CD14-positive monocyte (primary cell): Measurements from ENCODE around the gene IZUMO4. TPM values are rescaled to one million over a fixed set of nuclear protein-coding genes. Genes with fewer than 3 reads are reported as not detected.

Experiments used
- DNase-seq, 3 donors: peaks; one replicate each; pipeline ENCODE4 v3.0.0-alpha.2; 2011 to 2022
- H2AFZ ChIP-seq: 2 replicates; pipeline ENCODE4 v1.6.0; 2012; ENCODE audit warnings: mild to moderate bottlenecking, low read depth, low read length, inconsistent platforms; ENCODE audit not compliant: insufficient read depth, poor library complexity, severe bottlenecking
- H3K27ac ChIP-seq, 2 donors: 1 replicate in 1 of 2; 2 replicates in 1 of 2; pipeline ENCODE4 v1.5.1; 2012 to 2013; ENCODE audit warnings: low read length in 2 of 2, control low read depth in 1 of 2, inconsistent platforms in 1 of 2, low read depth in 1 of 2, mild to moderate bottlenecking in 1 of 2
- H3K27me3 ChIP-seq, 2 donors: one replicate each; pipeline versions ENCODE4 v1.6.0 to v1.6.1; 2011 to 2013; ENCODE audit warnings: low read length in 2 of 2; ENCODE audit not compliant: control insufficient read depth in 2 of 2, insufficient read depth in 2 of 2
- H3K36me3 ChIP-seq, 2 donors: replicated peaks in 1 of 2; 1 replicate in 1 of 2; 2 replicates in 1 of 2; pipeline versions ENCODE4 v1.5.1 to v1.6.1; 2012 to 2013; ENCODE audit warnings: low read length in 2 of 2, control low read depth in 1 of 2, inconsistent platforms in 1 of 2, mild to moderate bottlenecking in 1 of 2; ENCODE audit not compliant: insufficient read depth in 2 of 2, control insufficient read depth in 1 of 2
- H3K4me1 ChIP-seq, 2 donors: 1 replicate in 1 of 2; 2 replicates in 1 of 2; pipeline versions ENCODE4 v1.5.1 to v1.6.1; 2012 to 2013; ENCODE audit warnings: low read length in 2 of 2, control low read depth in 1 of 2, inconsistent platforms in 1 of 2, mild to moderate bottlenecking in 1 of 2, moderate library complexity in 1 of 2; ENCODE audit not compliant: insufficient read depth in 2 of 2, control insufficient read depth in 1 of 2
- H3K4me2 ChIP-seq: replicated peaks from 2 replicates; pipeline ENCODE3; 2012; ENCODE audit warnings: low read length, moderate library complexity, mild to moderate bottlenecking; ENCODE audit not compliant: poor library complexity, severe bottlenecking; ENCODE audit errors: extremely low read depth
- H3K4me3 ChIP-seq, 3 experiments: fragments of 200-600 bp in 1 of 3; sonication (generic) in 1 of 3; replicated peaks in 1 of 3; 1 replicate in 2 of 3; 2 replicates in 1 of 3; pipeline ENCODE4 v1.5.1; 2011 to 2013; ENCODE audit warnings: low read length in 3 of 3, mild to moderate bottlenecking in 3 of 3, control low read depth in 2 of 3, low read depth in 2 of 3, inconsistent platforms in 1 of 3, moderate library complexity in 1 of 3
- H3K79me2 ChIP-seq: 2 replicates; pipeline ENCODE4 v1.6.0; 2012; ENCODE audit warnings: mild to moderate bottlenecking, control low read depth, inconsistent platforms, low read length, moderate library complexity; ENCODE audit not compliant: insufficient read depth
- H3K9ac ChIP-seq: 2 replicates; pipeline ENCODE4 v1.6.0; 2017; ENCODE audit warnings: low read length, mild to moderate bottlenecking; ENCODE audit not compliant: insufficient read depth, poor library complexity, severe bottlenecking
- H3K9me3 ChIP-seq, 2 donors: replicated peaks in 1 of 2; 1 replicate in 1 of 2; 2 replicates in 1 of 2; pipeline versions ENCODE4 v1.5.1 to v1.6.1; 2012 to 2013; ENCODE audit warnings: low read length in 2 of 2, control low read depth in 1 of 2; ENCODE audit not compliant: control insufficient read depth in 1 of 2, insufficient read depth in 1 of 2
- H4K20me1 ChIP-seq: 2 replicates; pipeline ENCODE4 v1.6.0; 2012; ENCODE audit warnings: mild to moderate bottlenecking, low read length, control low read depth, moderate library complexity; ENCODE audit not compliant: insufficient read depth
- H3K27ac Mint-ChIP-seq, 7 donors: one replicate each; pipeline ENCODE4 v1.8.0; 2020; ENCODE audit warnings: mild to moderate bottlenecking in 7 of 7, mixed read lengths in 7 of 7, moderate library complexity in 6 of 7, inconsistent platforms in 2 of 7
- H3K27me3 Mint-ChIP-seq, 3 donors: one replicate each; pipeline ENCODE4 v1.8.0; 2021 to 2022; ENCODE audit warnings: low read depth in 3 of 3, mild to moderate bottlenecking in 3 of 3, mixed read lengths in 3 of 3, moderate library complexity in 3 of 3, inconsistent platforms in 1 of 3
- H3K36me3 Mint-ChIP-seq, 2 donors: one replicate each; pipeline ENCODE4 v1.8.0; 2020; ENCODE audit warnings: mixed read lengths in 2 of 2, inconsistent platforms in 1 of 2, mild to moderate bottlenecking in 1 of 2
- H3K4me1 Mint-ChIP-seq: one replicate; pipeline ENCODE4 v1.8.0; 2020; ENCODE audit warnings: mild to moderate bottlenecking, mixed read lengths
- H3K4me3 Mint-ChIP-seq, 2 donors: one replicate each; pipeline ENCODE4 v1.8.0; 2020; ENCODE audit warnings: mild to moderate bottlenecking in 2 of 2, mixed read lengths in 2 of 2, moderate library complexity in 1 of 2
- H3K9me3 Mint-ChIP-seq, 7 donors: one replicate each; pipeline ENCODE4 v1.8.0; 2020 to 2022; ENCODE audit warnings: mixed read lengths in 7 of 7, mild to moderate bottlenecking in 6 of 7, moderate library complexity in 6 of 7, inconsistent platforms in 2 of 7
- CTCF ChIP-seq: fragments of 200-600 bp; IDR thresholded peaks from one replicate; pipeline ENCODE4 v1.8.0; 2022; ENCODE audit warnings: antibody characterized with exemption, mild to moderate bottlenecking
- WGBS: methylation state at CpG from one replicate; pipeline ENCODE4 v1.1.5; 2013; ENCODE audit warnings: missing lambda C conversion rate; ENCODE audit not compliant: insufficient coverage; 5-methylcytosine and 5-hydroxymethylcytosine counted together
- intact Hi-C, 2 donors: fragments of 100-400 bp; cut with micrococcal nuclease; formaldehyde crosslinking; loops; one replicate each; pipeline versions ENCODE4 v1.15.0 to v1.15.1; 2023
- polyA plus RNA-seq, 3 donors: library from polyadenylated mRNA; depleted of rRNA in 1 of 3; unstranded in 2 of 3; stranded (reverse) in 1 of 3; fragments of 300-500 nt in 2 of 3; fragments of >200 nt in 1 of 3; fragmentation: Illumina TruSeq in 2 of 3; gene quantifications; 1 replicate in 2 of 3; 2 replicates in 1 of 3; pipeline ENCODE4 v1.2.3, GENCODE V29; 2012 to 2021

Gene IZUMO4
- polyA plus RNA-seq, 3 donors = 0.41 to 17.5 (median 0.80) TPM

GRCh38 chr19:2121416-2122051 lies 24.8 kb downstream of the IZUMO4 start:
- peaks cover 82 to 99% of the 10 kb centered on the region in 2 donors for H3K36me3 Mint-ChIP-seq
- H2AFZ ChIP-seq = no peak overlapping the region
- no peak overlapping the region for H3K4me2 ChIP-seq
- H3K4me3 ChIP-seq = no peak overlapping the region
- no peak overlapping the region for H3K9ac ChIP-seq
- intact Hi-C loops = no loop called here
- no peak overlapping the region for H3K27ac ChIP-seq
- no peak overlapping the region for H3K4me3 Mint-ChIP-seq
- no peaks in the 10 kb centered on the region for H3K4me1 ChIP-seq
- H3K9me3 Mint-ChIP-seq = no peaks in the 10 kb centered on the region
- no peak for DNase-seq
- 99% methylated on average over 25 of the region's 27 CpGs for WGBS
- no peaks in the 10 kb centered on the region for H3K9me3 ChIP-seq
- H4K20me1 ChIP-seq = peaks cover 90% of the 10 kb centered on the region
- peak overlapping the region in 1 of 7 donors; percentile 75 for H3K27ac Mint-ChIP-seq
- H3K79me2 ChIP-seq = no peaks in the 10 kb centered on the region
- no peaks in the 10 kb centered on the region for H3K4me1 Mint-ChIP-seq
- H3K27me3 ChIP-seq = no peaks in the 10 kb centered on the region
- peaks cover 0 to 1% (median 0%) of the 10 kb centered on the region in 3 donors for H3K27me3 Mint-ChIP-seq
- TF ChIP-seq CTCF = no peak
- peaks cover 86 to 96% of the 10 kb centered on the region in 2 donors for H3K36me3 ChIP-seq

GRCh38 chr19:2122251-2122650 lies 25.5 kb downstream of the IZUMO4 start:
- Mint-ChIP-seq H3K27ac (no peak overlapping the region), H3K4me3 (no peak overlapping the region), H3K9me3 (no peaks in the 10 kb centered on the region), H3K27me3 (peaks cover 0 to 1% (median 0%) of the 10 kb centered on the region in 3 donors), H3K4me1 (no peaks in the 10 kb centered on the region), H3K36me3 (peaks cover 83 to 99% of the 10 kb centered on the region in 2 donors)
- Histone ChIP-seq H3K79me2 (no peaks in the 10 kb centered on the region), H3K4me2 (no peak overlapping the region), H3K27me3 (no peaks in the 10 kb centered on the region), H4K20me1 (peaks cover 90% of the 10 kb centered on the region), H3K9me3 (no peaks in the 10 kb centered on the region), H3K36me3 (peaks cover 86 to 96% of the 10 kb centered on the region in 2 donors), H2AFZ (no peak overlapping the region), H3K4me1 (no peaks in the 10 kb centered on the region), H3K9ac (no peak overlapping the region), H3K27ac (no peak overlapping the region), H3K4me3 (no peak overlapping the region)
- 97% methylated on average over 14 of the region's 15 CpGs for WGBS
- DNase-seq = no peak
- no peak for TF ChIP-seq CTCF
- intact Hi-C loops = no loop called here
